ENCODE data around the gene SEMG1. TPM values are rescaled to one million over a fixed set of nuclear protein-coding genes. Genes with fewer than 3 reads are reported as not detected.

The SEMG1 gene
- total and polyA plus RNA-seq, 4 donors, result not detected

DNA sequence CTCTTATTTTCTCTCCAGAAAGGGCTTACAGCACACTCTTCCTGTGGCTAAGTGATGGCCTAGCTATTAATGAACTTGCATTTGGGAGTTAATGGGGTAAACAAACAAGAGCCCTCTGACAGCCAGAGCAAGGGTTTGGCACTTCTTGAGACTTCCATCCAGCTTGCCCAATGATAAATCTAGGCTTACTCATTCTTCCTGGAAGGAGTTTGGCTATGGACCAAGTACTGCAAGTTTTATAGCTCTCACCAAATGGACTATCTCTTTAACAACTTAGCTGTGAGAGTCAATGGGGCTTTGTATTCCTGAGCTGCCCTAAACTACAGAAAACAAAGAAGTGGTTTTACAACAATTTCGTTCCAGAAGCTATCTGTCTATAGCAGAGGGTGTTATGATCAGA, 48.9 kb upstream of the SEMG1 start:
- H3K4me3 ChIP-seq (ENCODE audit: low read depth in 1 of 3, low read length in 3 of 3), result no peak overlapping the region
- WGBS, result 28% methylated on average over 1 of the region's 1 CpG
- H3K27ac ChIP-seq (ENCODE audit: low read depth in 1 of 2, low read length in 2 of 2), result no peak overlapping the region
- H3K9me3 ChIP-seq (ENCODE audit: control insufficient read depth in 4 of 4, low read length in 3 of 4), result peaks cover 0 to 8% (median 4%) of the 10 kb centered on the region in 4 donors
- no peak overlapping the region for H3K9ac ChIP-seq (ENCODE audit: low read depth in 1 of 2, low read length in 2 of 2)
- no peak for DNase-seq (ENCODE audit: low spot score)
- no peaks in the 10 kb centered on the region for H3K4me1 ChIP-seq (ENCODE audit: control insufficient read depth in 4 of 4, insufficient read depth in 4 of 4, low read length in 3 of 4)
- H3K36me3 ChIP-seq (ENCODE audit: control insufficient read depth in 4 of 4, insufficient read depth in 3 of 4, low read depth in 1 of 4, low read length in 3 of 4), result no peaks in the 10 kb centered on the region
- H3K27me3 ChIP-seq (ENCODE audit: control insufficient read depth in 4 of 4, insufficient read depth in 4 of 4, low read length in 3 of 4), result no peaks in the 10 kb centered on the region
- TF ChIP-seq TAF1 (conservative IDR thresholded peaks at IDR 0.05), result no peak
- TF ChIP-seq GABPA (IDR thresholded peaks at IDR 0.05 in 1 of 2, conservative IDR thresholded peaks at IDR 0.05 in 1 of 2), result no peak
- TF ChIP-seq, protein P1, sequence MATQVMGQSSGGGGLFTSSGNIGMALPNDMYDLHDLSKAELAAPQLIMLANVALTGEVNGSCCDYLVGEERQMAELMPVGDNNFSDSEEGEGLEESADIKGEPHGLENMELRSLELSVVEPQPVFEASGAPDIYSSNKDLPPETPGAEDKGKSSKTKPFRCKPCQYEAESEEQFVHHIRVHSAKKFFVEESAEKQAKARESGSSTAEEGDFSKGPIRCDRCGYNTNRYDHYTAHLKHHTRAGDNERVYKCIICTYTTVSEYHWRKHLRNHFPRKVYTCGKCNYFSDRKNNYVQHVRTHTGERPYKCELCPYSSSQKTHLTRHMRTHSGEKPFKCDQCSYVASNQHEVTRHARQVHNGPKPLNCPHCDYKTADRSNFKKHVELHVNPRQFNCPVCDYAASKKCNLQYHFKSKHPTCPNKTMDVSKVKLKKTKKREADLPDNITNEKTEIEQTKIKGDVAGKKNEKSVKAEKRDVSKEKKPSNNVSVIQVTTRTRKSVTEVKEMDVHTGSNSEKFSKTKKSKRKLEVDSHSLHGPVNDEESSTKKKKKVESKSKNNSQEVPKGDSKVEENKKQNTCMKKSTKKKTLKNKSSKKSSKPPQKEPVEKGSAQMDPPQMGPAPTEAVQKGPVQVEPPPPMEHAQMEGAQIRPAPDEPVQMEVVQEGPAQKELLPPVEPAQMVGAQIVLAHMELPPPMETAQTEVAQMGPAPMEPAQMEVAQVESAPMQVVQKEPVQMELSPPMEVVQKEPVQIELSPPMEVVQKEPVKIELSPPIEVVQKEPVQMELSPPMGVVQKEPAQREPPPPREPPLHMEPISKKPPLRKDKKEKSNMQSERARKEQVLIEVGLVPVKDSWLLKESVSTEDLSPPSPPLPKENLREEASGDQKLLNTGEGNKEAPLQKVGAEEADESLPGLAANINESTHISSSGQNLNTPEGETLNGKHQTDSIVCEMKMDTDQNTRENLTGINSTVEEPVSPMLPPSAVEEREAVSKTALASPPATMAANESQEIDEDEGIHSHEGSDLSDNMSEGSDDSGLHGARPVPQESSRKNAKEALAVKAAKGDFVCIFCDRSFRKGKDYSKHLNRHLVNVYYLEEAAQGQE (IDR thresholded peaks at IDR 0.05), result no peak
- no peak for TF ChIP-seq HNF4A (conservative IDR thresholded peaks at IDR 0.05)

DNA sequence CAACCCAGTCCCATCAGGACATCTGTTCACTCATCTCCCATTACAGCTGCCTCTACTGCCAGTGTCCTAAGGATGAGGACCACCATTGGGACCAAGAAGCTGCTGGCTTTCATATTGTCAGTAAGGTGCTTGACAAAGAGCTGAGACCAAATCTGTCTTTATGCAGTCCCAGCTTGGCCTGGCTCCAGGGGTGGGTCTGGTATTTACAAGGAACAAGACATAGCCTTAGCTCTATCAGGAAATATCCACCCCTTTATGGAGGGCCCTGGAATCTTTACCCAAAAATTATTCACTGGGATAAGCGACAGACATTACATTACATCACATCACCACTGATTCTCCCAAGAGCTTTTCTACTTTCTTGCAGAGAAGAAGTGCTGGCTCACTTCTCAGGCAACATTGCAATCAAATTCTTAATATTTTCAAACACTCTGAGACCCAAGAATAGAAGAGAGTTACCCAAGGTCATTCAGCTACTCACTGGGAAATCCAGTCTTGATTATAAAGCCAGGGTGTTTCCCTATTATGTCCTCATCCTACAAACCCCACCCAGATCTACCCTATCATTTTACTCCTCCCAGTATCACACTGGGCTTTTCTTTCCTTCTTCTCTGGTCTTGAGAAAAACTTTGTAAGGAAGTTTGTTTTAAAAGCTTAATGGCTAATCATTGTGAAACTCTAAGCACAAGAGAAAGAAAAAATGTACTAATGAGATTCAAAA, 43.6 kb upstream of the SEMG1 start:
- WGBS, result 54% methylated on average over 1 of the region's 1 CpG
- peaks cover 0 to 6% (median 5%) of the 10 kb centered on the region in 4 donors for H3K9me3 ChIP-seq (ENCODE audit: control insufficient read depth in 4 of 4, low read length in 3 of 4)
- DNase-seq (ENCODE audit: low spot score), result no peak
- no peaks in the 10 kb centered on the region for H3K36me3 ChIP-seq (ENCODE audit: control insufficient read depth in 4 of 4, insufficient read depth in 3 of 4, low read depth in 1 of 4, low read length in 3 of 4)
- H3K27me3 ChIP-seq (ENCODE audit: control insufficient read depth in 4 of 4, insufficient read depth in 4 of 4, low read length in 3 of 4), result peaks cover 0 to 4% (median under 1%) of the 10 kb centered on the region in 4 donors
- H3K27ac ChIP-seq (ENCODE audit: low read depth in 1 of 2, low read length in 2 of 2), result no peak overlapping the region
- no peak overlapping the region for H3K4me3 ChIP-seq (ENCODE audit: low read depth in 1 of 3, low read length in 3 of 3)
- TF ChIP-seq NR2F2 (IDR thresholded peaks at IDR 0.05), result no peak
- no peak for TF ChIP-seq FOXA1 (IDR thresholded peaks at IDR 0.05)
- TF ChIP-seq JUND (IDR thresholded peaks at IDR 0.05), result no peak
- no peak for TF ChIP-seq YY1 (IDR thresholded peaks at IDR 0.05)
- no peak for TF ChIP-seq HNF4G (IDR thresholded peaks at IDR 0.05)
- no peak for TF ChIP-seq TAF1 (conservative IDR thresholded peaks at IDR 0.05)
- no peak for TF ChIP-seq ZBTB33 (IDR thresholded peaks at IDR 0.05)
- no peak for TF ChIP-seq GABPA (IDR thresholded peaks at IDR 0.05 in 1 of 2, conservative IDR thresholded peaks at IDR 0.05 in 1 of 2)
- TF ChIP-seq, protein P1 (IDR thresholded peaks at IDR 0.05), result no peak
- no peak for TF ChIP-seq EGR1 (IDR thresholded peaks at IDR 0.05; ENCODE audit: low read depth in 2 of 2)
- no peak for TF ChIP-seq MAX (IDR thresholded peaks at IDR 0.05)
- no peak for TF ChIP-seq RAD21 (IDR thresholded peaks at IDR 0.05)
- no peak for TF ChIP-seq FOXA2 (IDR thresholded peaks at IDR 0.05)
- TF ChIP-seq, protein P2, sequence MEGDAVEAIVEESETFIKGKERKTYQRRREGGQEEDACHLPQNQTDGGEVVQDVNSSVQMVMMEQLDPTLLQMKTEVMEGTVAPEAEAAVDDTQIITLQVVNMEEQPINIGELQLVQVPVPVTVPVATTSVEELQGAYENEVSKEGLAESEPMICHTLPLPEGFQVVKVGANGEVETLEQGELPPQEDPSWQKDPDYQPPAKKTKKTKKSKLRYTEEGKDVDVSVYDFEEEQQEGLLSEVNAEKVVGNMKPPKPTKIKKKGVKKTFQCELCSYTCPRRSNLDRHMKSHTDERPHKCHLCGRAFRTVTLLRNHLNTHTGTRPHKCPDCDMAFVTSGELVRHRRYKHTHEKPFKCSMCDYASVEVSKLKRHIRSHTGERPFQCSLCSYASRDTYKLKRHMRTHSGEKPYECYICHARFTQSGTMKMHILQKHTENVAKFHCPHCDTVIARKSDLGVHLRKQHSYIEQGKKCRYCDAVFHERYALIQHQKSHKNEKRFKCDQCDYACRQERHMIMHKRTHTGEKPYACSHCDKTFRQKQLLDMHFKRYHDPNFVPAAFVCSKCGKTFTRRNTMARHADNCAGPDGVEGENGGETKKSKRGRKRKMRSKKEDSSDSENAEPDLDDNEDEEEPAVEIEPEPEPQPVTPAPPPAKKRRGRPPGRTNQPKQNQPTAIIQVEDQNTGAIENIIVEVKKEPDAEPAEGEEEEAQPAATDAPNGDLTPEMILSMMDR (IDR thresholded peaks at IDR 0.05; ENCODE audit: low read depth, low read length, missing input control), result no peak
- no peak for TF ChIP-seq HNF4A (conservative IDR thresholded peaks at IDR 0.05)
- TF ChIP-seq RXRA (IDR thresholded peaks at IDR 0.05), result no peak
- TF ChIP-seq SP1 (IDR thresholded peaks at IDR 0.05), result no peak
- TF ChIP-seq, protein P3, sequence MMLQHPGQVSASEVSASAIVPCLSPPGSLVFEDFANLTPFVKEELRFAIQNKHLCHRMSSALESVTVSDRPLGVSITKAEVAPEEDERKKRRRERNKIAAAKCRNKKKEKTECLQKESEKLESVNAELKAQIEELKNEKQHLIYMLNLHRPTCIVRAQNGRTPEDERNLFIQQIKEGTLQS (IDR thresholded peaks at IDR 0.05), result no peak
- H3K4me1 ChIP-seq (ENCODE audit: control insufficient read depth in 4 of 4, insufficient read depth in 4 of 4, low read length in 3 of 4), result no peaks in the 10 kb centered on the region
- H3K9ac ChIP-seq (ENCODE audit: low read depth in 1 of 2, low read length in 2 of 2), result no peak overlapping the region
